Coronary artery (tissue), 2 donors: ENCODE data around the gene ORAI3.

Source experiments
- DNase-seq: peaks from one replicate; pipeline ENCODE4 v3.0.0-alpha.2; 2017; ENCODE audit warnings: low spot score
- H3K27ac ChIP-seq, 2 donors: fragments of 200-600 bp; sonication (generic); one replicate each; pipeline ENCODE4 v1.5.1; 2016 to 2019
- H3K4me3 ChIP-seq: fragments of 200-600 bp; sonication (generic); 2 replicates; pipeline ENCODE4 v1.5.1; 2016; ENCODE audit warnings: mild to moderate bottlenecking, moderate library complexity
- CTCF ChIP-seq: fragments of 200-600 bp; sonication (generic); IDR thresholded peaks from one replicate; pipeline ENCODE4 v1.5.1; 2019; ENCODE audit warnings: antibody characterized with exemption

The ORAI3 gene

GRCh38 chr16:30992931-30993816, 44.3 kb downstream of the ORAI3 start:
- H3K4me3 ChIP-seq = no peak overlapping the region
- no peak overlapping the region for H3K27ac ChIP-seq
- TF ChIP-seq CTCF = no peak
- no peak for DNase-seq

GRCh38 chr16:30995927-30996323, 47.1 kb downstream of the ORAI3 start:
- Histone ChIP-seq H3K27ac (peak overlapping the region in 1 of 2 donors; percentile 79), H3K4me3 (no peak overlapping the region)
- no peak for TF ChIP-seq CTCF
- DNase-seq = no peak

- DNase-seq = no peak
- TF ChIP-seq CTCF = no peak
- H3K4me3 ChIP-seq = peak overlapping the region; percentile 77
- peak overlapping the region; percentile 2 to 79 for H3K27ac ChIP-seq
Observed at GRCh38 chr16:30996324-30996984, 47.6 kb downstream of the ORAI3 start.

- peak; percentile 84 for DNase-seq
- H3K4me3 ChIP-seq = peak overlapping the region; percentile 77
- H3K27ac ChIP-seq = peak overlapping the region; percentile 2 to 79
- TF ChIP-seq CTCF = no peak
Observed at GRCh38 chr16:30996985-30997724, 48.3 kb downstream of the ORAI3 start.

- DNase-seq = no peak
- peak overlapping the region; percentile 77 for H3K4me3 ChIP-seq
- H3K27ac ChIP-seq = peak overlapping the region; percentile 22 to 79
- no peak for TF ChIP-seq CTCF
Observed at GRCh38 chr16:30997725-30998711, 49.1 kb downstream of the ORAI3 start.
